IMR-90 (cell line): ENCODE results near the gene HHATL.

Experiments used
- CTCF ChIP-seq: conservative IDR thresholded peaks from 2 replicates; pipeline ENCODE4 v1.5.1; 2012; ENCODE audit warnings: mild to moderate bottlenecking, low read depth, low read length, improper control_type of control experiment
- POLR2A ChIP-seq: IDR thresholded peaks from 2 replicates; pipeline ENCODE4 v1.6.1; 2012; ENCODE audit warnings: mild to moderate bottlenecking, low read depth, low read length

- no peak for TF ChIP-seq CTCF
- TF ChIP-seq POLR2A, result no peak
These were observed 8.2 kb downstream of the HHATL start for GRCh38 chr3:42694366-42694765.
